Measurements from ENCODE around the gene ZBED6. TPM values are rescaled to one million over a fixed set of nuclear protein-coding genes. Genes with fewer than 3 reads are reported as not detected.
"Not testable (repeated sequence)": the region's sequence is repeated elsewhere in the genome, so short reads cannot be mapped to it uniquely, and the experiment has no call there.

ZBED6 gene
- total RNA-seq = 9.1 and 15.5 TPM in 2 replicates

- Histone ChIP-seq H3K36me3 (ENCODE audit: control insufficient read depth, insufficient read depth, low read length) (no peaks in the 10 kb centered on the region), H3K4me3 (ENCODE audit: low read depth, low read length) (peak within 1 kb of the TSS; percentile 76), H3K27me3 (ENCODE audit: control insufficient read depth, insufficient read depth, low read length) (no peaks in the 10 kb centered on the region)
- no peak for TF ChIP-seq CTCF (IDR thresholded peaks at IDR 0.05; ENCODE audit: insufficient read depth, low read length, poor library complexity, severe bottlenecking)
- DNase-seq (ENCODE audit: low read depth) = peak; percentile 93
These were observed at the start of gene ZBED6, which contains the start of gene ZC3H11A for GRCh38 chr1:203795441-203796235. Gene ZBED6 (plus strand): TSS chr1:203795623. CDS start chr1:203797523, 1,900 bp downstream. Gene ZC3H11A (plus strand): TSS chr1:203795623. CDS start chr1:203817071, 21,448 bp downstream.

DNA sequence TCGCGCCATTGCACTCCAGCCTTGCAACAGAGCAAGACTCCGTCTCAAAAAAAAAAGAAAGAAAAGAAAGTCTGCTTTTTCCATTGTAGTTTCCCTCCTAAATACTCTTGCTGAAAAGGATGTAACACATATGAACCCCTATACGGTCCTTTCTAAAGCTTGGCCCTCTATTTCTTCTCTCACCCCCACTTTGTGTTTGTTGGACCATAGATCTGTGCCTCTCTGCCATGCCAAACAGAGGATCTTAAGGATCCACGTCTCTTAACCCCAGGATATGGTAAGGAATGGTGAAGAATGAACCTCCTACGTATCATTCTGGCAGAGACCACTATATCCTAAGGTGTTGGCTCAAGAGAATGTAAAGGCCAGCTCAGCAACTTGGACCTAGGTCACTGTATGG is 49.1 kb upstream of the ZBED6 start:
- TF ChIP-seq CTCF (IDR thresholded peaks at IDR 0.05; ENCODE audit: insufficient read depth, low read length, poor library complexity, severe bottlenecking) = no peak
- no peak overlapping the region for H3K4me3 ChIP-seq (ENCODE audit: low read depth, low read length)

DNA sequence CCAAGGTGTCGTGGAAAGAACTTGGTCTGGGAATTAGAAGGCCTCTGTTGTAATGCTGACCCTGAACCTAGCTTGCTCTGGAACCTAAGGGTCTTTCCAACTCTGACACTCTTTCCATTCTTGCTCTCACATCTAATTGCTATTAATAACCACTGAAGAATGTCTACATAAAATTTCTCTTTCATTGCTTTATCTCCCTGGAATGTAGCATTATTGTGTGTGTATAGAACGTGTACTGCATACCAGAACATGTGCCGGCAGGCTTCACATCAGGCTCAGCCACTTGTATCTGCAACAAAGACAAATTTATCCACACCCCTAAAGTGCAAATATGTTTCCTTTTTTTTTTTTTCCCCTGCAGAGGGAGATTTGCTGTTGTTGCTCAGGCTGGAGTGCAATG is 44.4 kb upstream of the ZBED6 start:
- Histone ChIP-seq H3K27me3 (ENCODE audit: control insufficient read depth, insufficient read depth, low read length) (no peaks in the 10 kb centered on the region), H3K4me3 (ENCODE audit: low read depth, low read length) (no peak overlapping the region), H3K36me3 (ENCODE audit: control insufficient read depth, insufficient read depth, low read length) (no peaks in the 10 kb centered on the region)
- no peak for TF ChIP-seq CTCF (IDR thresholded peaks at IDR 0.05; ENCODE audit: insufficient read depth, low read length, poor library complexity, severe bottlenecking)
- no peak for DNase-seq (ENCODE audit: low read depth)

More for the DNA sequence above, 49.1 kb upstream of the ZBED6 start:
- no peak for DNase-seq (ENCODE audit: low read depth)
- Histone ChIP-seq H3K36me3 (ENCODE audit: control insufficient read depth, insufficient read depth, low read length) (no peaks in the 10 kb centered on the region), H3K27me3 (ENCODE audit: control insufficient read depth, insufficient read depth, low read length) (no peaks in the 10 kb centered on the region)

GRCh38 chr1:203751618-203752361 is 43.6 kb upstream of the ZBED6 start:
- not testable (repeated sequence) for H3K36me3 ChIP-seq (ENCODE audit: control insufficient read depth, insufficient read depth, low read length); H3K4me3 ChIP-seq (ENCODE audit: low read depth, low read length); H3K27me3 ChIP-seq (ENCODE audit: control insufficient read depth, insufficient read depth, low read length); DNase-seq (ENCODE audit: low read depth)

DNA sequence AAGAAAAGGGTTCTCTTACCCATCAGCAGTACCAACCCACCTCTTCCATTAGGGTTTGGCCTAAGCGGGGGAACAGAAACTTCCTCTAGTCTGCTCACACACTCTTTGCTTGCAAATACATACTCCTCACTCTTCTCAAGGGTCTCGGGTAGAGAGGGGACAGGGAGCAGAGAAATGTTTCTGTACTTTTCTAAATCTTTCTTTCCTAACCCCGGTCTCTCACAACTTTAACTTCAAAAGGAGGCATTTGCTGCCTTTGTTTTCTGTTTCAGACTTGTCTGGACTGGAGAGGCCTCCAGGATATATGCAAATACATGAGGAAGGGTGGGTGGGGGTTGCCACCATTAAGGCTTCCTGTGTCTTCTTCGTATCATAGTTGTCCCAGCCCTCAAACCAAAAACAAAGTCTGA is 41.0 kb upstream of the ZBED6 start:
- Histone ChIP-seq H3K36me3 (ENCODE audit: control insufficient read depth, insufficient read depth, low read length) (no peaks in the 10 kb centered on the region), H3K27me3 (ENCODE audit: control insufficient read depth, insufficient read depth, low read length) (no peaks in the 10 kb centered on the region), H3K4me3 (ENCODE audit: low read depth, low read length) (no peak overlapping the region)
- no peak for TF ChIP-seq CTCF (IDR thresholded peaks at IDR 0.05; ENCODE audit: insufficient read depth, low read length, poor library complexity, severe bottlenecking)
- no peak for DNase-seq (ENCODE audit: low read depth)

DNA sequence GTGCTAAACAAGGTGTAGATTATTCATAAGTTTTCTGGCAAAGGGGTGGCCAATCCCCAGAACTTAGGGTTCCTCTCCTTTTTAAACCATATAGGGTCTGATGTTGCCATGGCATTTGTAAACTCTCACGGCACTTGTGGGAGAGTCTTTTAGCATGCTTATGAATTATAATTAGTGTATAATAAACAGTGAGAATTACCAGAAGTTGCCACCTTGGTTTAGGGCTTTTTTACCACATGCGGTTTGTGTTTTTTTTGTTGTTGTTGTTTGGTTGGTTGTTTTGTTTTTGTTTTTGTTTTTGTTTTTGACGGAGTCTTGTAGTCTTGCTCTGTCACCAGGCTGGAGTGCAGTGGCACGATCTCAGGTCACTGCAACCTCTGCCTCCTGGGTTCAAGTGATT is 39.4 kb upstream of the ZBED6 start:
- Histone ChIP-seq H3K36me3 (ENCODE audit: control insufficient read depth, insufficient read depth, low read length) (no peaks in the 10 kb centered on the region), H3K27me3 (ENCODE audit: control insufficient read depth, insufficient read depth, low read length) (no peaks in the 10 kb centered on the region), H3K4me3 (ENCODE audit: low read depth, low read length) (no peak overlapping the region)
- DNase-seq (ENCODE audit: low read depth) = no peak
- TF ChIP-seq CTCF (IDR thresholded peaks at IDR 0.05; ENCODE audit: insufficient read depth, low read length, poor library complexity, severe bottlenecking) = no peak

GRCh38 chr1:203758749-203759148 is 36.7 kb upstream of the ZBED6 start:
- not testable (repeated sequence) for DNase-seq (ENCODE audit: low read depth); H3K36me3 ChIP-seq (ENCODE audit: control insufficient read depth, insufficient read depth, low read length); H3K27me3 ChIP-seq (ENCODE audit: control insufficient read depth, insufficient read depth, low read length); H3K4me3 ChIP-seq (ENCODE audit: low read depth, low read length)

All from kidney epithelial cell (primary cell).